Astrocyte (in vitro differentiated cells and primary cell): Measurements from ENCODE around the gene NGRN.

Experiments
- EZH2 ChIP-seq: IDR thresholded peaks from 2 replicates; pipeline ENCODE4 v1.6.1; 2012; ENCODE audit warnings: mild to moderate bottlenecking, low read length, inconsistent platforms; ENCODE audit not compliant: insufficient read depth
- TF ChIP-seq, protein P1 (sequence below): IDR thresholded peaks from 2 replicates; pipeline ENCODE4 v1.5.1; 2011; ENCODE audit warnings: low read depth, mild to moderate bottlenecking, inconsistent platforms, low read length, moderate library complexity; ENCODE audit not compliant: insufficient read depth

DNA sequence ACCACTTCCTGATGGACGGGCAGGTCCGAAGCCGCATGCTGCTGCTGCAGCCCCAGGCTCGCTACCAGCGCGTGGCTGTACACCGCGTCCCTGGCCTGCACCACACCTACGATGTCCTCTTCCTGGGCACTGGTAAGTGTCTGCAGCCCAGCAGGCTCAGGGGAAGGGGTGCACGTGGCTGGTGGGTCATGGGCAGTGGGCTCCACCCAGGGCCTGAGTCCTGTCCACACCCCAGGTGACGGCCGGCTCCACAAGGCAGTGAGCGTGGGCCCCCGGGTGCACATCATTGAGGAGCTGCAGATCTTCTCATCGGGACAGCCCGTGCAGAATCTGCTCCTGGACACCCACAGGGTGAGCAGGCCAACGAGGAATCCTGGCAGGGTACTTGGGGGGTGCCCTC is 40.4 kb upstream of the NGRN start:
- TF ChIP-seq, protein P1, sequence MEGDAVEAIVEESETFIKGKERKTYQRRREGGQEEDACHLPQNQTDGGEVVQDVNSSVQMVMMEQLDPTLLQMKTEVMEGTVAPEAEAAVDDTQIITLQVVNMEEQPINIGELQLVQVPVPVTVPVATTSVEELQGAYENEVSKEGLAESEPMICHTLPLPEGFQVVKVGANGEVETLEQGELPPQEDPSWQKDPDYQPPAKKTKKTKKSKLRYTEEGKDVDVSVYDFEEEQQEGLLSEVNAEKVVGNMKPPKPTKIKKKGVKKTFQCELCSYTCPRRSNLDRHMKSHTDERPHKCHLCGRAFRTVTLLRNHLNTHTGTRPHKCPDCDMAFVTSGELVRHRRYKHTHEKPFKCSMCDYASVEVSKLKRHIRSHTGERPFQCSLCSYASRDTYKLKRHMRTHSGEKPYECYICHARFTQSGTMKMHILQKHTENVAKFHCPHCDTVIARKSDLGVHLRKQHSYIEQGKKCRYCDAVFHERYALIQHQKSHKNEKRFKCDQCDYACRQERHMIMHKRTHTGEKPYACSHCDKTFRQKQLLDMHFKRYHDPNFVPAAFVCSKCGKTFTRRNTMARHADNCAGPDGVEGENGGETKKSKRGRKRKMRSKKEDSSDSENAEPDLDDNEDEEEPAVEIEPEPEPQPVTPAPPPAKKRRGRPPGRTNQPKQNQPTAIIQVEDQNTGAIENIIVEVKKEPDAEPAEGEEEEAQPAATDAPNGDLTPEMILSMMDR: no peak
- no peak for TF ChIP-seq EZH2
